GM23248 (cell line): ENCODE results near the gene SALL3.

Experiments
- EZH2 ChIP-seq: fragments of 200-600 bp; sonication (generic); IDR thresholded peaks from 2 replicates; pipeline ENCODE4 v1.6.1; 2018; ENCODE audit warnings: antibody characterized with exemption, mild to moderate bottlenecking; ENCODE audit not compliant: insufficient read depth, poor library complexity, severe bottlenecking
- EZH2phosphoT487 ChIP-seq: fragments of 200-600 bp; sonication (generic); IDR thresholded peaks from 2 replicates; pipeline ENCODE4 v1.6.1; 2018; ENCODE audit warnings: antibody characterized with exemption, moderate library complexity, mild to moderate bottlenecking, low read depth; ENCODE audit not compliant: insufficient read depth

DNA sequence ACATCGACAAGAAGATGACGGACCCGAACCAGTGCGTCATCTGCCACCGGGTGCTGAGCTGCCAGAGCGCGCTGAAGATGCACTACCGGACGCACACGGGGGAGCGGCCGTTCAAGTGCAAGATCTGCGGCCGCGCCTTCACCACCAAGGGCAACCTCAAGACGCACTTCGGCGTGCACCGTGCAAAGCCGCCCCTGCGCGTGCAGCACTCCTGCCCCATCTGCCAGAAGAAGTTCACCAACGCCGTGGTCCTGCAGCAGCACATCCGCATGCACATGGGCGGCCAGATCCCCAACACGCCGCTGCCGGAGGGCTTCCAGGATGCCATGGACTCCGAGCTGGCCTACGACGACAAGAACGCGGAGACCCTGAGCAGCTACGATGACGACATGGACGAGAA is 14.4 kb downstream of the SALL3 start:
- TF ChIP-seq EZH2 = no peak
- TF ChIP-seq EZH2phosphoT487 = no peak
